ENCODE data around the gene DIPK1B. TPM values are rescaled to one million over a fixed set of nuclear protein-coding genes. Genes with fewer than 3 reads are reported as not detected.

DIPK1B gene
- total and polyA plus RNA-seq, 11 donors, result 14.4 to 46.3 (median 19.8) TPM

DNA sequence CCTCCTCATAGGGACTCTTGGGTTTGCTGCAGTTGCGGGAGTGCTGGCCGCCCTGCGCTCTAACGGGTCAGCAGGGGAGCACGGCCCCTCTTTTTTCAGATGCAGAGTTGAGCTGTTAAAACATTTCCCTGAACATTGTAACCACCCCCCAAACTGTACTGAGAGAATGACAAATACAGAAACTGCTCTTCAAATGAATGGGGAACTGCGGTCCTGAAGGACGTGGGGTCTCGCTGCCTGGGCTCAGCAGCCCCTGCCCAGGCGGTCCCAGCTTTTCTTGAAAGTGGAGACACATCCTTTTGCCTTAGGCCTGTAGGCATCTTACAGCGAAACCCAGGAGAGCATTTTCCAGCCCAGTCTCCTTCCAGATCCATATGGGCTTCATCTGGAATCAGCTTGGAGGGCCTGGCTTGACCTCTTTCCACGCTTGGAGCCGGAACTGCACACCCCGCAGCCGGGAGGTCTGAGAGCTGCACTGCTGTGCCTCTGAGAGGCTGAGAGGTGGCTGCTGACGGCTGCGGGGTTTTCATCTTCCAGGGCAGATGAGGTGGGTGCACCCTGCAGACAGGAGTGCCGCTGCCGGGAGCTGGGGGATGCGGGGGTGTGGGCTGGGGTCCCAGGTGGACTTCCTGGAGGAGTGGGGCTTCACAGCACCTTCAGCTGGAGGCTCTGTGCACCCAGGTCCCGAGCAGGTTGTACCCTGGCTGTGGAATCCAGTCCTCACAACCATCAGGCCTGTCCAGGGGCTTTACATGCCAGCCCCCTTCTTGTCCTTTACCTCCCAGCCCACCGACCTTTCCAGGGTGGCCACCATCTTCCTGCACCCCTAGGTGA, 23.9 kb upstream of the DIPK1B start:
- Histone ChIP-seq H3K36me3 (peaks cover 0 to 4% (median 0%) of the 10 kb centered on the region in 9 donors), H3K4me3 (no peak overlapping the region), H3K4me1 (peaks cover 12 to 85% (median 52%) of the 10 kb centered on the region in 12 donors), H3K9me3 (no peaks in the 10 kb centered on the region), H3K27ac (peak overlapping the region; percentile 26 to 95 (median 89)), H3K27me3 (no peaks in the 10 kb centered on the region)
- DNase-seq (peak in 1 of 5 donors; percentile 61), ATAC-seq (no peak)
- TF ChIP-seq, protein P1, sequence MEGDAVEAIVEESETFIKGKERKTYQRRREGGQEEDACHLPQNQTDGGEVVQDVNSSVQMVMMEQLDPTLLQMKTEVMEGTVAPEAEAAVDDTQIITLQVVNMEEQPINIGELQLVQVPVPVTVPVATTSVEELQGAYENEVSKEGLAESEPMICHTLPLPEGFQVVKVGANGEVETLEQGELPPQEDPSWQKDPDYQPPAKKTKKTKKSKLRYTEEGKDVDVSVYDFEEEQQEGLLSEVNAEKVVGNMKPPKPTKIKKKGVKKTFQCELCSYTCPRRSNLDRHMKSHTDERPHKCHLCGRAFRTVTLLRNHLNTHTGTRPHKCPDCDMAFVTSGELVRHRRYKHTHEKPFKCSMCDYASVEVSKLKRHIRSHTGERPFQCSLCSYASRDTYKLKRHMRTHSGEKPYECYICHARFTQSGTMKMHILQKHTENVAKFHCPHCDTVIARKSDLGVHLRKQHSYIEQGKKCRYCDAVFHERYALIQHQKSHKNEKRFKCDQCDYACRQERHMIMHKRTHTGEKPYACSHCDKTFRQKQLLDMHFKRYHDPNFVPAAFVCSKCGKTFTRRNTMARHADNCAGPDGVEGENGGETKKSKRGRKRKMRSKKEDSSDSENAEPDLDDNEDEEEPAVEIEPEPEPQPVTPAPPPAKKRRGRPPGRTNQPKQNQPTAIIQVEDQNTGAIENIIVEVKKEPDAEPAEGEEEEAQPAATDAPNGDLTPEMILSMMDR (IDR thresholded peaks at IDR 0.05), result no peak
- 56 to 68% (median 64%) methylated on average over 15 to 21 of the region's 21 CpGs for WGBS, 4 donors
- intact Hi-C loops (cut with DNase I), result loop anchor here in 3 of 10 donors (5.0 kb wide), 1 partner anchor 39 kb away; no protein-coding TSS in a partner anchor

DNA sequence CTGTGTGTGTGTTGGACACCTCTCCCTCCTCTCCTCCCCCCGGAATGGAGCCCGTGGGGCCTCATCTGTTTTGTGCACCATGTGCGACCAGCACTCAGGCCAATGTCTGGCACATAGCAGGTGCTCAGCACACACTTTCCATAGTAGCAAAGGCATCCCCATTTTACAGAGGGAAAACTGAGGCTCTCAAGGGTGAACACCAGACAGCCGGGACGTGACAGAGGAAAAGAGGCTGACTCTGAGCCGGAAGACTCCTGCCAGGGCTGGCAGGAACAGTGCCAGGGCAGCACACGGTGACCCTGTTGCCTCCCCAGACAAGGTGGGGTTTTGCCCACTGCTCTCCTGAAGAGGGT, 23.3 kb upstream of the DIPK1B start:
- Histone ChIP-seq H3K9me3 (no peaks in the 10 kb centered on the region), H3K36me3 (no peaks in the 10 kb centered on the region), H3K27me3 (no peaks in the 10 kb centered on the region), H3K27ac (peak overlapping the region in 10 of 12 donors; percentile 63 to 96 (median 89)), H3K4me1 (peaks cover 12 to 85% (median 53%) of the 10 kb centered on the region in 12 donors), H3K4me3 (no peak overlapping the region)
- DNase-seq (no peak), ATAC-seq (no peak)
- WGBS, 4 donors, result 65 to 78% (median 67%) methylated on average over 7 of the region's 7 CpGs
- no peak for TF ChIP-seq POLR2A (IDR thresholded peaks at IDR 0.05)
- TF ChIP-seq, protein P1 (IDR thresholded peaks at IDR 0.05), result no peak
- intact Hi-C loops (cut with DNase I), result loop anchor here in 3 of 10 donors (5.0 kb wide), 1 partner anchor 38 kb away; no protein-coding TSS in a partner anchor

DNA sequence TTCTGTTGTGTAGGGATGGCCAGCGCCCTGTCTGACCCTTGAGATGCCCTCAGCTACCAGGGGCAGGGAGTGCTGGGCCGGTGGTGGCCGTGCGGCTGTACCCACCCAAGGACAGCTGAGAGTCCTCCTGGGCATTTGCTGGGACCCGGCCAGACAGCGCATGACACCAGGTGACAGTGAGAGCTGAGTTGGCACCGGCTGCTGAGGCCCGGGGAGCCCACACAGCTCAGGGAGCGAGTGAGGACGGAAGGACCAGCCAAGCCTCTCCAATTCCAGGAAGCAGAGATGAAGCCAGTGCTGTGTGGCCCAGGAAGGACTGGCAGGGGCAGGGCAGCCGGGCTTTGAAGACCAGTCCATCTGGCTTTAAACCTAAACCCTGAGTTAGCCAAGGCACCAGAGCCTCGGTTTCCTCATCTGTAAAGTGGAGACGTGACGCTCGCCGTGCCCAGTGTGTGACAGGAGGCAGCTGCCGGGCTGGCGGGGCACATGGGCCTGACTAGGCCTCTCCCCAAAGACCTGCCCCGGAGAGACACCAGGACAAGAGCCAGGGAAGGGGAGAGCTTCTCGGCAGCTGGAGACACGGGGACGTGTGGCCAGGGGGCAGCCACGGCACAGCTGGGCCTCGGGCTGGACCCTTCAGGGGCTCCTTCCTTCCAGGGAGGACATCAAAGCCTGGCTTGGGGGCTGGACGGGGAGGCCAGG, 22.1 kb upstream of the DIPK1B start:
- H3K9me3 ChIP-seq, result no peaks in the 10 kb centered on the region
- H3K4me1 ChIP-seq, result peaks cover 9 to 84% (median 48%) of the 10 kb centered on the region in 12 donors
- ATAC-seq (peak; percentile 30 to 67 (median 52)), DNase-seq (peak; percentile 76 to 92 (median 83))
- H3K4me3 ChIP-seq, result no peak overlapping the region
- WGBS, 4 donors, result 40 to 50% (median 44%) methylated on average over 18 to 25 of the region's 25 CpGs
- no peaks in the 10 kb centered on the region for H3K27me3 ChIP-seq
- intact Hi-C loops (cut with DNase I), result loop anchor here in 8 of 10 donors (5.0 to 10.0 kb wide), 4 partner anchors 48 to 208 kb away; partner anchors contain the start of gene SEC16A (in 3 of the 8)
- H3K36me3 ChIP-seq, result no peaks in the 10 kb centered on the region
- peak overlapping the region; percentile 58 to 96 (median 88) for H3K27ac ChIP-seq
- TF ChIP-seq POLR2A (IDR thresholded peaks at IDR 0.05), result no peak
- TF ChIP-seq, protein P1 (IDR thresholded peaks at IDR 0.05), result no peak
